Smooth muscle cell (in vitro differentiated cells): ENCODE results near the gene ANKRD13B. TPM values are rescaled to one million over a fixed set of nuclear protein-coding genes. Genes with fewer than 3 reads are reported as not detected.

Experiments used
- DNase-seq: peaks from one replicate; lab custom pipeline; 2025; ENCODE audit not compliant: unreplicated experiment; lab: John Stamatoyannopoulos, UW
- H2AFZ ChIP-seq: fragments of 200-600 bp; sonication (generic); 2 replicates; pipeline ENCODE4 v1.6.0; 2016; ENCODE audit warnings: antibody characterized with exemption, low read depth, mild to moderate bottlenecking
- H3F3A ChIP-seq: fragments of 200-600 bp; sonication (generic); 2 replicates; pipeline ENCODE4 v1.6.0; 2017; ENCODE audit warnings: antibody characterized with exemption, low read depth
- H3K27ac ChIP-seq: fragments of 200-600 bp; sonication (generic); 2 replicates; pipeline ENCODE4 v1.5.1; 2016; ENCODE audit warnings: low read depth, mild to moderate bottlenecking
- H3K27me3 ChIP-seq: fragments of 200-600 bp; sonication (generic); 2 replicates; pipeline ENCODE4 v1.6.1; 2016; ENCODE audit warnings: low read depth, mild to moderate bottlenecking
- H3K36me3 ChIP-seq: fragments of 200-600 bp; sonication (generic); 2 replicates; pipeline ENCODE4 v1.5.1; 2016; ENCODE audit warnings: low read depth
- H3K4me1 ChIP-seq: fragments of 200-600 bp; sonication (generic); 2 replicates; pipeline ENCODE4 v1.5.1; 2016; ENCODE audit warnings: low read depth
- H3K4me2 ChIP-seq: fragments of 200-600 bp; sonication (generic); 2 replicates; pipeline ENCODE4 v1.6.0; 2016; ENCODE audit warnings: mild to moderate bottlenecking
- H3K4me3 ChIP-seq: fragments of 200-600 bp; sonication (generic); 2 replicates; pipeline ENCODE4 v1.5.1; 2016; ENCODE audit warnings: mild to moderate bottlenecking
- H3K79me2 ChIP-seq: fragments of 200-600 bp; sonication (generic); 2 replicates; pipeline ENCODE4 v1.6.0; 2016; ENCODE audit warnings: low read depth, mild to moderate bottlenecking
- H3K9ac ChIP-seq: fragments of 200-600 bp; sonication (generic); 2 replicates; pipeline ENCODE4 v1.6.0; 2016; ENCODE audit warnings: low read depth
- H3K9me3 ChIP-seq: fragments of 200-600 bp; sonication (generic); replicated peaks from 2 replicates; pipeline ENCODE4 v1.5.1; 2016; ENCODE audit warnings: low read depth
- H4K20me1 ChIP-seq: fragments of 200-600 bp; sonication (generic); 2 replicates; pipeline ENCODE4 v1.6.0; 2016; ENCODE audit warnings: low read depth
- CTCF ChIP-seq: fragments of 200-600 bp; sonication (generic); IDR thresholded peaks from 2 replicates; pipeline ENCODE4 v1.5.1; 2017; ENCODE audit warnings: borderline replicate concordance, mild to moderate bottlenecking, antibody characterized with exemption; ENCODE audit not compliant: insufficient read depth, poor library complexity, severe bottlenecking
- WGBS: methylation state at CpG from one replicate; pipeline ENCODE4 v1.1.7; 2016; ENCODE audit warnings: low lambda C conversion rate; 5-methylcytosine and 5-hydroxymethylcytosine counted together
- polyA plus RNA-seq: library from polyadenylated mRNA; unstranded; fragments of >200 nt; fragmentation: Nextera tagmentation; extraction: Ambion mirVana; gene quantifications from 2 replicates; pipeline ENCODE4 v1.2.1, GENCODE V29; 2016
- total RNA-seq: library from RNA; depleted of rRNA; stranded (reverse); fragments of >200 nt; gene quantifications from 2 replicates; pipeline ENCODE4 v1.2.3, GENCODE V29; 2014

ANKRD13B gene
- total and polyA plus RNA-seq, 2 experiments from 2014 or later = 3.6 to 6.8 TPM

- H4K20me1 ChIP-seq = no peaks in the 10 kb centered on the region
- H3K9ac ChIP-seq = no peak overlapping the region
- no peak overlapping the region for H2AFZ ChIP-seq
- H3K79me2 ChIP-seq = no peaks in the 10 kb centered on the region
- H3K9me3 ChIP-seq = no peaks in the 10 kb centered on the region
- no peak overlapping the region for H3K4me3 ChIP-seq
- no peak overlapping the region for H3K27ac ChIP-seq
- H3K27me3 ChIP-seq = no peaks in the 10 kb centered on the region
- H3K4me2 ChIP-seq = no peak overlapping the region
- no peak for TF ChIP-seq CTCF
- 88% methylated on average over 1 of the region's 1 CpG for WGBS
- H3K4me1 ChIP-seq = no peaks in the 10 kb centered on the region
- no peaks in the 10 kb centered on the region for H3K36me3 ChIP-seq
- no peak for DNase-seq
- H3F3A ChIP-seq = no peaks in the 10 kb centered on the region
Measured at GRCh38 chr17:29653995-29654714, 61.2 kb downstream of the ANKRD13B start.

GRCh38 chr17:29655323-29655722, 62.4 kb downstream of the ANKRD13B start:
- Histone ChIP-seq H3K4me1 (no peaks in the 10 kb centered on the region), H3K36me3 (no peaks in the 10 kb centered on the region), H3K27ac (no peak overlapping the region), H3K27me3 (no peaks in the 10 kb centered on the region), H4K20me1 (no peaks in the 10 kb centered on the region), H3K79me2 (no peaks in the 10 kb centered on the region), H3K9me3 (no peaks in the 10 kb centered on the region), H3K4me3 (no peak overlapping the region), H3K4me2 (no peak overlapping the region), H3K9ac (no peak overlapping the region), H2AFZ (no peak overlapping the region), H3F3A (no peaks in the 10 kb centered on the region)
- DNase-seq = no peak
- no peak for TF ChIP-seq CTCF
- 82% methylated on average over 6 of the region's 6 CpGs for WGBS

GRCh38 chr17:29659155-29659554, 66.2 kb downstream of the ANKRD13B start:
- H3K4me3 ChIP-seq = no peak overlapping the region
- H3K9me3 ChIP-seq = no peaks in the 10 kb centered on the region
- H3K36me3 ChIP-seq = no peaks in the 10 kb centered on the region
- DNase-seq = no peak
- H4K20me1 ChIP-seq = no peaks in the 10 kb centered on the region
- H3K27me3 ChIP-seq = no peaks in the 10 kb centered on the region
- no peak overlapping the region for H2AFZ ChIP-seq
- no peaks in the 10 kb centered on the region for H3K79me2 ChIP-seq
- H3K27ac ChIP-seq = no peak overlapping the region
- 85% methylated on average over 2 of the region's 2 CpGs for WGBS
- no peak overlapping the region for H3K9ac ChIP-seq
- H3K4me2 ChIP-seq = no peak overlapping the region
- TF ChIP-seq CTCF = no peak
- H3K4me1 ChIP-seq = peaks cover 12% of the 10 kb centered on the region
- H3F3A ChIP-seq = peaks cover 10% of the 10 kb centered on the region

- H2AFZ ChIP-seq = no peak overlapping the region
- no peak for TF ChIP-seq CTCF
- no peaks in the 10 kb centered on the region for H3K9me3 ChIP-seq
- WGBS = 90% methylated on average over 2 of the region's 2 CpGs
- no peak overlapping the region for H3K9ac ChIP-seq
- H3K27ac ChIP-seq = no peak overlapping the region
- H3F3A ChIP-seq = peaks cover 10% of the 10 kb centered on the region
- H3K4me1 ChIP-seq = peaks cover 17% of the 10 kb centered on the region
- H3K4me2 ChIP-seq = no peak overlapping the region
- H3K27me3 ChIP-seq = no peaks in the 10 kb centered on the region
- H4K20me1 ChIP-seq = no peaks in the 10 kb centered on the region
- no peaks in the 10 kb centered on the region for H3K36me3 ChIP-seq
- no peak for DNase-seq
- H3K4me3 ChIP-seq = no peak overlapping the region
- no peaks in the 10 kb centered on the region for H3K79me2 ChIP-seq
Measured at GRCh38 chr17:29661213-29661612, 68.3 kb downstream of the ANKRD13B start.
